ENCODE data around the gene CD24.
"Not testable (repeated sequence)": the region's sequence is repeated elsewhere in the genome, so short reads cannot be mapped to it uniquely, and the experiment has no call there.

The CD24 gene

GRCh38 chr6:106974336-106974998, at the start of gene CD24:
Gene CD24, minus strand, starts transcription at chr6:106974729. Its CDS starts 83 bp downstream, at chr6:106974646.
- DNase-seq (ENCODE audit: low spot score) = peak; percentile 23

- DNase-seq (ENCODE audit: low spot score) = no peak
These were observed 47.1 kb upstream of the CD24 start for GRCh38 chr6:107021446-107022185.

GRCh38 chr6:107020239-107020638, 45.7 kb upstream of the CD24 start:
- no peak for DNase-seq (ENCODE audit: low spot score)

- DNase-seq (ENCODE audit: low spot score) = not testable (repeated sequence)
These were observed 45.1 kb upstream of the CD24 start for GRCh38 chr6:107019628-107020027.

GRCh38 chr6:107019047-107019446, 44.5 kb upstream of the CD24 start:
- no peak for DNase-seq (ENCODE audit: low spot score)

- no peak for DNase-seq (ENCODE audit: low spot score)
These were observed 35.0 kb upstream of the CD24 start for GRCh38 chr6:107009499-107009898.

GRCh38 chr6:106997392-106998158, 23.0 kb upstream of the CD24 start:
- peak; percentile 78 for DNase-seq (ENCODE audit: low spot score)

GRCh38 chr6:106995640-106996039, 21.1 kb upstream of the CD24 start:
- no peak for DNase-seq (ENCODE audit: low spot score)

- not testable (repeated sequence) for DNase-seq (ENCODE audit: low spot score)
These were observed 15.2 kb upstream of the CD24 start for GRCh38 chr6:106989737-106990136.

GRCh38 chr6:106988664-106989063, 14.1 kb upstream of the CD24 start:
- DNase-seq (ENCODE audit: low spot score) = no peak

GRCh38 chr6:106981926-106982325, 7.4 kb upstream of the CD24 start:
- no peak for DNase-seq (ENCODE audit: low spot score)

- no peak for DNase-seq (ENCODE audit: low spot score)
These were observed 6.4 kb upstream of the CD24 start for GRCh38 chr6:106980926-106981325.

- peak; percentile 88 for DNase-seq (ENCODE audit: low spot score)
These were observed 4.9 kb upstream of the CD24 start for GRCh38 chr6:106979435-106979884.

GRCh38 chr6:106977246-106977645, 2.7 kb upstream of the CD24 start:
- DNase-seq (ENCODE audit: low spot score) = no peak

GRCh38 chr6:106976270-106976669, 1.7 kb upstream of the CD24 start:
- no peak for DNase-seq (ENCODE audit: low spot score)

GRCh38 chr6:106975738-106976064, 1.2 kb upstream of the CD24 start:
- no peak for DNase-seq (ENCODE audit: low spot score)

GRCh38 chr6:106974999-106975737, 639 bp upstream of the CD24 start:
- DNase-seq (ENCODE audit: low spot score) = peak; percentile 62

GRCh38 chr6:106973836-106974335, 643 bp downstream of the CD24 start:
- DNase-seq (ENCODE audit: low spot score) = peak; percentile 39

GRCh38 chr6:106973018-106973835, 1.3 kb downstream of the CD24 start:
- no peak for DNase-seq (ENCODE audit: low spot score)

GRCh38 chr6:106972500-106972899, 2.0 kb downstream of the CD24 start:
- no peak for DNase-seq (ENCODE audit: low spot score)

GRCh38 chr6:106970769-106971168, 3.8 kb downstream of the CD24 start:
- not testable (repeated sequence) for DNase-seq (ENCODE audit: low spot score)

Data from AG20443 (cell line).